NB4 (cell line): ENCODE measurements around the gene PAK2.
A peak's percentile ranks its signal among the peaks of the same experiment; 100 is the strongest.

Source experiments
- DNase-seq: peaks from one replicate; pipeline ENCODE4 v3.0.0; 2010; ENCODE audit warnings: low read depth
- H3K4me3 ChIP-seq: one replicate; pipeline ENCODE4 v1.5.1; 2011; ENCODE audit warnings: mild to moderate bottlenecking, low read depth, low read length, moderate library complexity
- MYC ChIP-seq: IDR thresholded peaks from 2 replicates; pipeline ENCODE4 v1.6.1; 2011; ENCODE audit warnings: low read depth, low read length
- POLR2A ChIP-seq: IDR thresholded peaks from 2 replicates; pipeline ENCODE4 v1.6.1; 2011; ENCODE audit warnings: mild to moderate bottlenecking; ENCODE audit not compliant: insufficient read length; ENCODE audit errors: extremely low read depth
- TF ChIP-seq, protein P1 (sequence below): IDR thresholded peaks from 2 replicates; pipeline ENCODE4 v1.6.1; 2011; ENCODE audit warnings: low read depth, low read length
- TF ChIP-seq, protein P2 (sequence below): IDR thresholded peaks from one replicate; pipeline ENCODE4 v1.5.1; 2012; ENCODE audit warnings: low read depth, low read length

The PAK2 gene

DNA sequence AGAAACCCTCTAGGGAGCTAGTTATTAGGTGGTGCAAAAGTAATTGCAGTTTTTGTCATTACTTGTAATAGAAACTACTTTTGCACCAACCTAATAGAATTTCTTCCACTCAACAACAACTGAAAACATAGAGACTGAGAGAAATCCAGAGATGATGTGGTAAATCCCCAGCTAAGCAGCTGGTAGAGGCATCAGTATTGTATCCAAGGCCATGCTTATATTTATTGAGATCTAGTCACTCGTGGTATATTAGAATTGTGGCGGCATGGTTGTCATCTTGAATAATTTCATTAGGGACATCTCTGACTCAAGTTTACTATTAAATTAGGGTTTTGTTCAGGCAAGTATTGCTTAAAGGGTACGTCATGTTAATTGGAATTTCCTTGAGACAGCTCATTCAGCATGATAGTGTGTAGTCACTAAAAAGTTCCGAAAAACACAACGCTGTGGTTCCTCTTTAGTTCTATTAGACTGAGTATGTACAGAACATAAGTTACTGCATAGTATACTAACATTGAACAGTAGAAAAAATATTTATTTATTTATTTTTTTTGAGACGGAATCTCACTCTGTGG lies 35.3 kb downstream of the PAK2 start:
- DNase-seq = no peak
- H3K4me3 ChIP-seq = no peak overlapping the region
- TF ChIP-seq POLR2A = no peak
- TF ChIP-seq, protein P1, sequence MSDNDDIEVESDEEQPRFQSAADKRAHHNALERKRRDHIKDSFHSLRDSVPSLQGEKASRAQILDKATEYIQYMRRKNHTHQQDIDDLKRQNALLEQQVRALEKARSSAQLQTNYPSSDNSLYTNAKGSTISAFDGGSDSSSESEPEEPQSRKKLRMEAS = no peak
- no peak for TF ChIP-seq MYC
- TF ChIP-seq, protein P2, sequence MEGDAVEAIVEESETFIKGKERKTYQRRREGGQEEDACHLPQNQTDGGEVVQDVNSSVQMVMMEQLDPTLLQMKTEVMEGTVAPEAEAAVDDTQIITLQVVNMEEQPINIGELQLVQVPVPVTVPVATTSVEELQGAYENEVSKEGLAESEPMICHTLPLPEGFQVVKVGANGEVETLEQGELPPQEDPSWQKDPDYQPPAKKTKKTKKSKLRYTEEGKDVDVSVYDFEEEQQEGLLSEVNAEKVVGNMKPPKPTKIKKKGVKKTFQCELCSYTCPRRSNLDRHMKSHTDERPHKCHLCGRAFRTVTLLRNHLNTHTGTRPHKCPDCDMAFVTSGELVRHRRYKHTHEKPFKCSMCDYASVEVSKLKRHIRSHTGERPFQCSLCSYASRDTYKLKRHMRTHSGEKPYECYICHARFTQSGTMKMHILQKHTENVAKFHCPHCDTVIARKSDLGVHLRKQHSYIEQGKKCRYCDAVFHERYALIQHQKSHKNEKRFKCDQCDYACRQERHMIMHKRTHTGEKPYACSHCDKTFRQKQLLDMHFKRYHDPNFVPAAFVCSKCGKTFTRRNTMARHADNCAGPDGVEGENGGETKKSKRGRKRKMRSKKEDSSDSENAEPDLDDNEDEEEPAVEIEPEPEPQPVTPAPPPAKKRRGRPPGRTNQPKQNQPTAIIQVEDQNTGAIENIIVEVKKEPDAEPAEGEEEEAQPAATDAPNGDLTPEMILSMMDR = no peak

DNA sequence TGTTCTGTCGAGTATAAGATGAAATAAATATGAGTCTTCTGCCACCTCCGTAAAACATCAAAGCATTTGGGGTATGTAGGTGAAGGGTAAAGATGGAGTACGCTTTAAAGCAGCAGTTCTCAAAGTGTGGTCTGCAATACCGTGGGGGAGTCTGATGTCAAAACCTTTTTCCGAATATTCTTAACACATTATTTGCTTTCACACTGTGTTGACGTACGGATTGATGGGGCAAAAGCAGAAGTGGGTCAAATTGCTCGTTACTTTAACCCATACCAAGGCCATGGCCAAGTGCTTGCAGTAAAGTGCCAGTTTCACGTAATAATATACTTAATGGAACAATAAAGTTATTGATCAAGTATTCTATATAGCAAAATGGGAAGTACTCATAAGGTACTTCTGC lies 36.3 kb downstream of the PAK2 start:
- no peak overlapping the region for H3K4me3 ChIP-seq
- TF ChIP-seq POLR2A (no peak), MYC (no peak)
- TF ChIP-seq, protein P2 = no peak
- TF ChIP-seq, protein P1 = peak; percentile 57; the same call in 1 of the 2 replicates
- DNase-seq = peak; percentile 70

DNA sequence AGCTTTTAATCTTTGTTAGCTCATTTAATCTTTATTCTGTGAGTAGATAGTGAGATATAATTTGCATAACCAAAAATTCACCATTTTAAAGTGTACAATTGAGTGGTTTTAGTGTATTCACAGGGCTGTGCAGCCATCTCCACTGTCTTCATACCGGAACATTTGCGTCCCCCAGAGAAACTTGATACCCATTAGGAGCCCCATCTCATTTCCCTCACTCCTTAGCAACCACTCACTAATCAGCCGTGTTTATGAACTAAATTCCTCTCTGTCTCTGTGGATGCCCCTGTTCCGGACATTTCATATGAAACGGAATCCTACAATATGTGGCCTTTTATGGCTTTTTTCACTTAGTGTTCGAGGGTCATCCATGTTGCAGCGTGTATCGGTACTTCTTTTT lies 38.2 kb downstream of the PAK2 start:
- TF ChIP-seq, protein P1 = no peak
- TF ChIP-seq MYC (no peak), POLR2A (no peak)
- TF ChIP-seq, protein P2 = no peak
- no peak overlapping the region for H3K4me3 ChIP-seq
- no peak for DNase-seq

DNA sequence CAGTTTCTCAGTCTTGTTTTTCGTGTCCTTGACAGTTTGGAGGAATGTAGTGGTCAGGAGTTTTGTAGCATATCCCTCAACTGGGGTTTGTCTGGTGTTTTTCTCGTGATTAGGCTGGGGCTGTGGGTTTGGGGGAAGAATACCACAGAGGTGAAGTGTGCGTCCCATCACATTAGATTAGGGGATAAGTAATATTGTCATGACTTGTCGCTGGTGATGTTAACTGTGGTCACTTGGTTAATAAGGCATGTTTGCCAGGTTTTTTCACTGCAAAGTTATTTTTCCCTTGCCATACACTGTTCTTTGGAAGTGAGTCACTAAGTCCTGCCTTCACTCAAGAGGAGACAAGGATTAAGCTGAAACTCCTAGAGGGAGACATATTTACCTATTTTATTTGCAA lies 39.1 kb downstream of the PAK2 start:
- TF ChIP-seq, protein P1 = no peak
- TF ChIP-seq POLR2A (no peak), MYC (no peak)
- TF ChIP-seq, protein P2 = no peak
- no peak overlapping the region for H3K4me3 ChIP-seq
- DNase-seq = no peak

DNA sequence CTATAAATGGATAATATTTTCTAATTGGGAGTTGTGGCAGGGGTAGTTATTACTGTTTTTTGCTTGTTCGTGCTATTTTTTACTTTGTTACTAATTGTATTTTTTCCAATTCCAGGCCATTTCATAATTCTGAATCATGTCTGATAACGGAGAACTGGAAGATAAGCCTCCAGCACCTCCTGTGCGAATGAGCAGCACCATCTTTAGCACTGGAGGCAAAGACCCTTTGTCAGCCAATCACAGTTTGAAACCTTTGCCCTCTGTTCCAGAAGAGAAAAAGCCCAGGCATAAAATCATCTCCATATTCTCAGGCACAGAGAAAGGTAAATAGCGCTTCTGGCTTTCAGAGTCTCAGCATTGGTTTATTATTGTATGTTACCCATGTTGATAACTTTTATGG lies 42.9 kb downstream of the PAK2 start:
- H3K4me3 ChIP-seq = no peak overlapping the region
- TF ChIP-seq, protein P1 = no peak
- TF ChIP-seq, protein P2 = no peak
- TF ChIP-seq POLR2A = no peak
- DNase-seq = no peak

DNA sequence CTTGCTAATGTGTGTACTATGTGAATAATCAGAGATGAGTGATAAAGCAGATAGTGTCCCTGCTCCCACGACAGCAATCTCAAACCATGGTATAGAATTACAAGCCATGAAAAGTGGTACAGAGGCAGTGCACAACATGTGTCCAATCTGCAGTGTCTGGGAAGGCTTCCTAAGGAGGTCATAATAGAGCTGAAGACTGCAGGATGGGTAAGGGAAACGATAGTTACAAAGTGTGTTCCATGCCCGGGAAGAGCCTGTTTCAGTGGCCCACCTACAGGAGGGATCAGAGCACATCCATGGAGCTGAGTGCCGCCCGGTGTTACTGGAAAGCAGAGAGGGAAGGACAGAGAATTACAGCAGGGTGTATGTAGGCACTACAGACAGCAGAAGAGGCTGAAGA lies 48.9 kb downstream of the PAK2 start:
- TF ChIP-seq MYC = no peak
- TF ChIP-seq, protein P1 = no peak
- TF ChIP-seq, protein P2 = no peak
- no peak for TF ChIP-seq POLR2A

More for the DNA sequence above, 48.9 kb downstream of the PAK2 start:
- no peak for DNase-seq
- H3K4me3 ChIP-seq = no peak overlapping the region
